ENCODE results near the gene FIGN. TPM values are rescaled to one million over a fixed set of nuclear protein-coding genes. Genes with fewer than 3 reads are reported as not detected.

FIGN gene
- total and polyA plus RNA-seq, 2 of the 8 experiments (the other 6 are each of a cell fraction or from before 2014, with no cell fraction given): 5.0 to 22.8 TPM

GRCh38 chr2:163612332-163612731 lies 123.5 kb downstream of the FIGN start (continued):
- no peak for TF ChIP-seq E2F6 (IDR thresholded peaks at IDR 0.05)
- TF ChIP-seq RAD21 (IDR thresholded peaks at IDR 0.05 in 1 of 2, conservative IDR thresholded peaks at IDR 0.05 in 1 of 2; ENCODE audit: low read depth in 2 of 2, low read length in 2 of 2): no peak
- no peak for TF ChIP-seq CBX8 (IDR thresholded peaks at IDR 0.05; ENCODE audit: borderline replicate concordance, low read depth, low read length)
- no peak for TF ChIP-seq BACH1 (IDR thresholded peaks at IDR 0.05; ENCODE audit: low read length)

Data from H1 (cell line).